Kidney (tissue), 14 donors: ENCODE measurements around the gene NAT8. TPM values are rescaled to one million over a fixed set of nuclear protein-coding genes. Genes with fewer than 3 reads are reported as not detected.
"Not testable (repeated sequence)": the region's sequence is repeated elsewhere in the genome, so short reads cannot be mapped to it uniquely, and the experiment has no call there.

ENCODE experiments used
- DNase-seq, 5 donors: peaks; one replicate each; pipeline ENCODE4 v3.0.0-alpha.2; 2013 to 2020
- FAIRE-seq: peaks from 2 replicates; lab custom pipeline; 2012; peaks lifted over from hg19 to GRCh38; lab: Jason Lieb, UNC
- H3K27ac ChIP-seq, 2 donors: one replicate each; pipeline ENCODE4 v1.7.0; 2013; ENCODE audit warnings: low read depth in 2 of 2, low read length in 2 of 2, inconsistent platforms in 1 of 2
- H3K27me3 ChIP-seq: one replicate; pipeline ENCODE4 v1.7.1; 2013; ENCODE audit warnings: low read length, inconsistent platforms; ENCODE audit not compliant: control insufficient read depth, insufficient read depth
- H3K36me3 ChIP-seq, 3 donors: one replicate each; pipeline versions ENCODE4 v1.7.0 to v1.7.1; 2013; ENCODE audit warnings: low read length in 3 of 3, control low read depth in 1 of 3, inconsistent platforms in 1 of 3; ENCODE audit not compliant: insufficient read depth in 3 of 3, control insufficient read depth in 2 of 3
- H3K4me1 ChIP-seq, 3 donors: one replicate each; pipeline versions ENCODE4 v1.7.0 to v1.7.1; 2013; ENCODE audit warnings: low read length in 3 of 3, inconsistent platforms in 1 of 3, low read depth in 1 of 3; ENCODE audit not compliant: control insufficient read depth in 2 of 3, insufficient read depth in 2 of 3
- H3K4me3 ChIP-seq, 3 donors: one replicate each; pipeline versions ENCODE4 v1.7.0 to v1.8.1; 2013; ENCODE audit warnings: low read length in 3 of 3, control low read depth in 1 of 3, inconsistent platforms in 1 of 3
- H3K9ac ChIP-seq, 3 donors: one replicate each; pipeline versions ENCODE4 v1.7.0 to v1.7.1; 2013; ENCODE audit warnings: low read length in 3 of 3, control low read depth in 1 of 3, inconsistent platforms in 1 of 3
- H3K9me3 ChIP-seq, 3 donors: one replicate each; pipeline versions ENCODE4 v1.7.0 to v1.7.1; 2013; ENCODE audit warnings: low read length in 3 of 3, control low read depth in 1 of 3, inconsistent platforms in 1 of 3; ENCODE audit not compliant: control insufficient read depth in 2 of 3, insufficient read depth in 1 of 3
- intact Hi-C: fragments of 100-400 bp; cut with DNase I; formaldehyde crosslinking; loops from one replicate; pipeline ENCODE4 v1.11.1; 2022
- polyA plus RNA-seq: library from polyadenylated mRNA; stranded (reverse); fragments of 350-450 nt; fragmentation: Illumina TruSeq; extraction: RNeasy Lipid Tissue Mini Kit (QIAGEN cat#74804); gene quantifications from one replicate; pipeline ENCODE4 v1.2.3, GENCODE V29; 2014; ENCODE audit warnings: low read depth, low replicate concordance; ENCODE audit not compliant: insufficient read depth
- total RNA-seq: library from RNA; stranded (reverse); fragmentation: NEBNext Ultra II Directional; extraction: Animal tissue kit (Norgen Biotek cat#: 25700); gene quantifications from one replicate; pipeline ENCODE4 v1.2.1, GENCODE V29; 2021
- TF ChIP-seq, protein P1 (sequence below): IDR thresholded peaks from 3 replicates; pipeline ENCODE4 v1.5.1; 2012; ENCODE audit warnings: mild to moderate bottlenecking, moderate library complexity, borderline replicate concordance; ENCODE audit not compliant: insufficient read depth; ENCODE audit errors: extremely low read depth
- donor health status: control.
- donor health status: control.
- donor health status: control.
- donor health status: control.
- donor health status: control.
- donor health status: DM: yes; HTN: yes; CAD: no.
- donor health status: Normal renal cell carcinoma (clear cell type).

NAT8 gene
- total and polyA plus RNA-seq, 2 donors from 2014 or later: 94.4 to 1,820 TPM

DNA sequence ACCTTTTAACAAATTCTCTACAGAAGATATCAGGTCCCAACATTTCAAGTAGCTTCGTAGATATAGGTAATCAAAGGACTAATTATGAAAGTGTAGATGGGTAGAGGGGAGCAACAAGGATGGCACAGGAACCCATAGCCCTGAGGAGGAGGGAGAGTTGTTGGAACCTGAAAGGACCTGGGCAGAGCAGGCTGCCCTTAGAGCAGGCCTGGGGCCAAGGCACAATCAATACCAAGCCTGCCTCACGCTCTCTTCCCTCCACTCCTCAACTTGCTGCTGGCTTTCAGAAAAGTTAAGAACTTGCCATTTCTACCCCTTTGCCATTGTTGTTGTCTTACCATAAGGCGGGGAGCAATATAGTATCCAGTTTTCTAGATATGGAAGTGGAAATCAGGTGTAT, 10.1 kb upstream of the NAT8 start:
- DNase-seq: no peak
- TF ChIP-seq, protein P1, sequence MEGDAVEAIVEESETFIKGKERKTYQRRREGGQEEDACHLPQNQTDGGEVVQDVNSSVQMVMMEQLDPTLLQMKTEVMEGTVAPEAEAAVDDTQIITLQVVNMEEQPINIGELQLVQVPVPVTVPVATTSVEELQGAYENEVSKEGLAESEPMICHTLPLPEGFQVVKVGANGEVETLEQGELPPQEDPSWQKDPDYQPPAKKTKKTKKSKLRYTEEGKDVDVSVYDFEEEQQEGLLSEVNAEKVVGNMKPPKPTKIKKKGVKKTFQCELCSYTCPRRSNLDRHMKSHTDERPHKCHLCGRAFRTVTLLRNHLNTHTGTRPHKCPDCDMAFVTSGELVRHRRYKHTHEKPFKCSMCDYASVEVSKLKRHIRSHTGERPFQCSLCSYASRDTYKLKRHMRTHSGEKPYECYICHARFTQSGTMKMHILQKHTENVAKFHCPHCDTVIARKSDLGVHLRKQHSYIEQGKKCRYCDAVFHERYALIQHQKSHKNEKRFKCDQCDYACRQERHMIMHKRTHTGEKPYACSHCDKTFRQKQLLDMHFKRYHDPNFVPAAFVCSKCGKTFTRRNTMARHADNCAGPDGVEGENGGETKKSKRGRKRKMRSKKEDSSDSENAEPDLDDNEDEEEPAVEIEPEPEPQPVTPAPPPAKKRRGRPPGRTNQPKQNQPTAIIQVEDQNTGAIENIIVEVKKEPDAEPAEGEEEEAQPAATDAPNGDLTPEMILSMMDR: no peak
- H3K9me3 ChIP-seq: no peaks in the 10 kb centered on the region
- H3K4me3 ChIP-seq: no peak overlapping the region
- intact Hi-C loops: no loop called here
- H3K27me3 ChIP-seq: no peaks in the 10 kb centered on the region
- H3K4me1 ChIP-seq: peaks cover 0 to 24% (median 8%) of the 10 kb centered on the region in 3 donors
- H3K27ac ChIP-seq: peak overlapping the region; percentile 45 to 51
- H3K36me3 ChIP-seq: no peaks in the 10 kb centered on the region
- FAIRE-seq: no peak
- H3K9ac ChIP-seq: no peak overlapping the region

DNA sequence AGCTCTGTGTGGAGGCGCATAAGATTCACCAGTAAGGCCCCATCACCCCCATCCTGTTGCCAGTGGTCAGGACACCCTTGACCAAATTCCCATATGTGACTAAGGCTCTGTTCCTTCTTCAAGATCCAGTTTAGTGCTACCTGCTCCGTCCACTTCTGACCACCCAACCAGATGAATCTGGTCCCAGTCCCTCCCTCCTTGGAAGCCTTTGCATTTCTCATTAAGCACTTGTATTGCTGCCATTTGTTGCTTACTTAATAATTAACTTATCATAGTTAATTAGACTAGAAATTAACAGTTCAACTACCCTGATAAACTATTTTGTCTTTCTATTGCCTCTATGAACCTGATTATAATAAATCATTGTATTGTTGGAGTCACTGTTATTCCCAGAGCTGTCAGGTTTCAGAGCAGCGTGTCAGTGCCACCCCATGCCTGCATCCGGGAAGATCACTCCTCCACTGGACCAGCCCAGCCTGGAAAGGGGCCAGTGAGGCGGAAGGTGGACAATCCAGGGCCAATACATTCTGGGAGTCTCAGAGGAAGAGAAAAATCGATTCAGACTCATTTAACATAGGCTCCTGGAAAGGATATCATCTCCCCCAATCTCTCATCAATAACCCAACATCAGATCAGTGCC, 9.5 kb upstream of the NAT8 start:
- Histone ChIP-seq H3K36me3 (no peaks in the 10 kb centered on the region), H3K4me1 (peaks cover 0 to 24% (median 8%) of the 10 kb centered on the region in 3 donors), H3K4me3 (peak overlapping the region in 1 of 3 donors; percentile 26), H3K27me3 (no peaks in the 10 kb centered on the region), H3K27ac (peak overlapping the region; percentile 71 to 76), H3K9me3 (no peaks in the 10 kb centered on the region), H3K9ac (no peak overlapping the region)
- FAIRE-seq (no peak), DNase-seq (peak in 1 of 5 donors; percentile 32)
- intact Hi-C loops: no loop called here
- TF ChIP-seq, protein P1: peak; percentile 9

DNA sequence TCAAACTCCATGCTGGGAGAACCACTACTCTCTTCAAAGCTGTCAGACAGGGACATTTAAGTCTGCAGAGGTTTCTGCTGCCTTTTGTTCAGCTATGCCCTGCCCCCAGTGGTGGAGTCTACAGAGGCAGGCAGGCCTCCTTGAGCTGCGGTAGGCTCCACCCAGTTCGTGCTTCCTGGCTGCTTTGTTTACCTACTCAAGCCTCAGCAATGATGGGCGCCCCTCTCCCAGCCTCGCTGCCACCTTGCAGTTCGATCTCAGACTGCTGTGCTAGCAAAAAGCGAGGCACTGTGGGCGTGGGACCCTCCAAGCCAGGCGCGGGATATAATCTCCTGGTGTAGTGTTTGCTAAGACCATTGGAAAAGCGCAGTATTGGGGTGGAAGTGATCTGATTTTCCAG, 5.5 kb upstream of the NAT8 start:
- H3K36me3 ChIP-seq, intact Hi-C loops, H3K9ac ChIP-seq, DNase-seq, H3K27ac ChIP-seq, H3K4me3 ChIP-seq, FAIRE-seq, H3K27me3 ChIP-seq, H3K9me3 ChIP-seq: not testable (repeated sequence)
- peaks cover 1 to 27% (median 10%) of the 10 kb centered on the region in 3 donors for H3K4me1 ChIP-seq

DNA sequence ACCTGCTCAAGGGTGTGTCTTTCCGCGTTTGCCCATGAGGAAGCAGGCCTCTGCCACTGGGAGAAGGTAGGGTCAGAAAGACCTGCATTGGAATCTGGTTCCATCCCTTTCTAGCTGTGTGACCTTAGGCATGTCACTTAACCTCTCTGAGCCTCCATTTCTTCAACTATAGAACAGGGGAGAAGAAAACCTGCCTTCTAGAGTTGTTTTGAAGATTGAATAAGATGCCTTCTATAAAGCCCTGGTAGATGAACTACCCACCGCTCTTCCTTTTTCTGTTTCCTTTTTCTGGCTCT, 507 bp downstream of the NAT8 start:
- Histone ChIP-seq H3K9ac (peak overlapping the region in 2 of 3 donors; percentile 39 to 94), H3K4me1 (peaks cover 4 to 15% (median 15%) of the 10 kb centered on the region in 3 donors), H3K36me3 (peaks cover 0 to 9% (median 0%) of the 10 kb centered on the region in 3 donors), H3K27me3 (no peaks in the 10 kb centered on the region), H3K27ac (peak overlapping the region; percentile 88 to 91), H3K4me3 (peak overlapping the region; percentile 11 to 89 (median 75)), H3K9me3 (peaks cover 0 to 4% (median 0%) of the 10 kb centered on the region in 3 donors)
- FAIRE-seq (no peak), DNase-seq (no peak)
- intact Hi-C loops: no loop called here
- TF ChIP-seq, protein P1: no peak
